HCT116 (cell line): ENCODE measurements around the gene FFAR3. TPM values are rescaled to one million over a fixed set of nuclear protein-coding genes. Genes with fewer than 3 reads are reported as not detected.

ENCODE experiments used
- ATAC-seq: fragments of 200-7000 bp; cut with Tn5 transposase; 2 replicates; pipeline ENCODE4 v1.9.1; 2020; ENCODE audit warnings: mild to moderate bottlenecking, moderate library complexity
- BruUV-seq: library from RNA; stranded (reverse); fragments of 400-500 nt; replicated peaks from 2 replicates; lab custom pipeline; 2021; lab: Mats Ljungman, UMichigan
- CTCF ChIA-PET: fragments of 300-600 bp; sonication (Branson Sonifier 250); formaldehyde crosslinking; loops from one replicate; lab custom pipeline; 2021; ENCODE audit warnings: antibody characterized with exemption; lab: Charles Lee
- POLR2A ChIA-PET: fragments of 300-600, 350-600 bp; sonication (Branson Sonifier 250); formaldehyde crosslinking; loops from one replicate; lab custom pipeline; 2021; ENCODE audit warnings: antibody characterized with exemption; lab: Charles Lee
- RAD21 ChIA-PET, 2 experiments: fragments of 300-600 bp; sonication (Branson Sonifier 250); formaldehyde crosslinking; loops; one replicate each; lab custom pipeline; 2023; ENCODE audit warnings: low total read pairs in 2 of 2; ENCODE audit not compliant: uncharacterized antibody in 2 of 2, unreplicated experiment in 2 of 2, low non-redundant PET in 1 of 2; lab: Charles Lee
- DNase-seq: peaks from one replicate; pipeline ENCODE4 v3.0.0-alpha.2; 2010; ENCODE audit warnings: low read depth, low spot score
- H2AFZ ChIP-seq: fragments of 200-600 bp; shearing (Covaris generic), sonication (generic); 2 replicates; pipeline ENCODE4 v1.6.1; 2017; ENCODE audit warnings: low read depth, mixed run types, mixed read lengths, antibody characterized with exemption, low read length; ENCODE audit not compliant: poor library complexity, severe bottlenecking
- H3K27ac ChIP-seq: 2 replicates; pipeline ENCODE4 v1.5.1; 2012; ENCODE audit warnings: low read depth, low read length
- H3K27me3 ChIP-seq: fragments of 200-600 bp; sonication (generic); 2 replicates; pipeline ENCODE4 v1.6.1; 2016; ENCODE audit warnings: mixed run types, low read length, mixed read lengths; ENCODE audit not compliant: insufficient read depth
- H3K36me3 ChIP-seq, 2 experiments: fragments of 200-500 bp in 1 of 2; fragments of 200-600 bp in 1 of 2; sonication (Bioruptor generic) in 1 of 2; sonication (generic) in 1 of 2; 2 replicates each; pipeline versions ENCODE4 v1.5.1 to v1.6.1; 2014 to 2016; ENCODE audit warnings: low read length in 2 of 2, inconsistent platforms in 1 of 2, mixed read lengths in 1 of 2, mixed run types in 1 of 2; ENCODE audit not compliant: insufficient read depth in 2 of 2, control insufficient read depth in 1 of 2
- H3K4me1 ChIP-seq, 2 experiments: fragments of 200-600 bp in 1 of 2; sonication (generic) in 1 of 2; 2 replicates each; pipeline versions ENCODE4 v1.5.1 to v1.6.1; 2012 to 2017; ENCODE audit warnings: low read length in 2 of 2, inconsistent platforms in 1 of 2, mild to moderate bottlenecking in 1 of 2, mixed read lengths in 1 of 2, mixed run types in 1 of 2, moderate library complexity in 1 of 2; ENCODE audit not compliant: insufficient read depth in 2 of 2, control insufficient read depth in 1 of 2
- H3K4me2 ChIP-seq: fragments of 200-600 bp; sonication (generic); 2 replicates; pipeline ENCODE4 v1.6.1; 2017; ENCODE audit warnings: mixed run types, low read length, mixed read lengths
- H3K4me3 ChIP-seq, 2 experiments: fragments of 200-600 bp in 1 of 2; sonication (generic) in 1 of 2; replicated peaks in 1 of 2; 2 replicates each; pipeline ENCODE4 v1.5.1; 2011 to 2016; ENCODE audit warnings: low read length in 2 of 2, control low read depth in 1 of 2, low read depth in 1 of 2, mild to moderate bottlenecking in 1 of 2, mixed read lengths in 1 of 2, mixed run types in 1 of 2
- H3K79me2 ChIP-seq: fragments of 200-600 bp; sonication (generic); 2 replicates; pipeline ENCODE4 v1.6.1; 2017; ENCODE audit warnings: mild to moderate bottlenecking, mixed run types, low read length, moderate library complexity, mixed read lengths; ENCODE audit not compliant: insufficient read depth
- H3K9ac ChIP-seq: fragments of 200-600 bp; sonication (generic); 2 replicates; pipeline ENCODE4 v1.6.1; 2016; ENCODE audit warnings: low read length, mixed read lengths
- H3K9me2 ChIP-seq: fragments of 200-600 bp; sonication (generic), shearing (Covaris generic); 2 replicates; pipeline ENCODE4 v1.6.1; 2017; ENCODE audit warnings: mixed run types, mild to moderate bottlenecking, moderate library complexity; ENCODE audit not compliant: insufficient read depth
- H3K9me3 ChIP-seq, 2 experiments: fragments of 200-500 bp in 1 of 2; fragments of 200-600 bp in 1 of 2; sonication (Bioruptor generic) in 1 of 2; sonication (generic) in 1 of 2; 2 replicates each; pipeline ENCODE4 v1.6.1; 2014 to 2017; ENCODE audit warnings: low read length in 2 of 2, mixed read lengths in 2 of 2, inconsistent platforms in 1 of 2, low read depth in 1 of 2, mild to moderate bottlenecking in 1 of 2, mixed run types in 1 of 2, moderate library complexity in 1 of 2; ENCODE audit not compliant: control insufficient read depth in 1 of 2, insufficient read depth in 1 of 2
- H4K20me1 ChIP-seq: fragments of 200-600 bp; sonication (generic), shearing (Covaris generic); 2 replicates; pipeline ENCODE4 v1.6.1; 2017; ENCODE audit warnings: mixed run types, mild to moderate bottlenecking, moderate library complexity; ENCODE audit not compliant: insufficient read depth
- CBX3 ChIP-seq: IDR thresholded peaks from 2 replicates; pipeline ENCODE4 v1.6.1; 2012; ENCODE audit warnings: low read depth
- CEBPB ChIP-seq: IDR thresholded peaks from 2 replicates; pipeline ENCODE4 v1.6.1; 2012; ENCODE audit warnings: low read depth
- EGR1 ChIP-seq: IDR thresholded peaks from 2 replicates; pipeline ENCODE4 v1.6.1; 2012; ENCODE audit warnings: low read depth
- EZH2phosphoT487 ChIP-seq: fragments of 200-600 bp; IDR thresholded peaks from 2 replicates; pipeline ENCODE4 v1.6.1; 2018; ENCODE audit warnings: antibody characterized with exemption, borderline replicate concordance
- FOSL1 ChIP-seq: IDR thresholded peaks from 2 replicates; pipeline ENCODE4 v1.6.1; 2012; ENCODE audit warnings: low read depth
- POLR2A ChIP-seq: IDR thresholded peaks from 2 replicates; pipeline ENCODE4 v1.7.0; 2011; ENCODE audit warnings: borderline replicate concordance; ENCODE audit not compliant: insufficient read depth, insufficient read length; ENCODE audit errors: extremely low read depth
- POLR2AphosphoS5 ChIP-seq: IDR thresholded peaks from 2 replicates; pipeline ENCODE4 v1.6.1; 2011; ENCODE audit warnings: mild to moderate bottlenecking, low read depth, low read length, moderate library complexity
- SIN3A ChIP-seq: IDR thresholded peaks from 2 replicates; pipeline ENCODE4 v1.6.1; 2012; ENCODE audit warnings: low read depth
- SRF ChIP-seq: IDR thresholded peaks from 2 replicates; pipeline ENCODE4 v1.6.1; 2012; ENCODE audit warnings: low read depth
- TCF7L2 ChIP-seq: IDR thresholded peaks from 2 replicates; pipeline ENCODE4 v1.7.0; 2011; ENCODE audit warnings: borderline replicate concordance, inconsistent platforms; ENCODE audit not compliant: insufficient read depth, insufficient read length; ENCODE audit errors: extremely low read depth
- YY1 ChIP-seq: IDR thresholded peaks from 2 replicates; pipeline ENCODE4 v1.6.1; 2011; ENCODE audit warnings: low read length, low read depth, moderate library complexity, mild to moderate bottlenecking; ENCODE audit not compliant: insufficient replicate concordance; ENCODE audit errors: extremely low read depth
- ZFX ChIP-seq: fragments of 450-650 bp; IDR thresholded peaks from 2 replicates; pipeline ENCODE4 v1.6.1; 2017
- ZNF274 ChIP-seq: fragments of 200-500 bp; sonication (Bioruptor generic); IDR thresholded peaks from 2 replicates; pipeline ENCODE4 v1.6.1; 2014; ENCODE audit warnings: mild to moderate bottlenecking, low read depth, low read length, inconsistent platforms
- intact Hi-C: fragments of 100-400 bp; cut with micrococcal nuclease; formaldehyde crosslinking; loops from 2 replicates; pipeline ENCODE4 v1.10.0; 2022
- total RNA-seq: library from RNA; stranded (reverse); gene quantifications from one replicate; pipeline ENCODE4 v1.2.1, GENCODE V29; 2021; ENCODE audit not compliant: unreplicated experiment
- TF ChIP-seq, protein P1 (sequence below): IDR thresholded peaks from 2 replicates; pipeline ENCODE4 v1.6.1; 2011; ENCODE audit warnings: mild to moderate bottlenecking, low read length, moderate library complexity; ENCODE audit not compliant: insufficient replicate concordance; ENCODE audit errors: extremely low read depth
- TF ChIP-seq, protein P2 (sequence below): IDR thresholded peaks from 2 replicates; pipeline ENCODE4 v1.6.1; 2012
- TF ChIP-seq, protein P3 (sequence below): IDR thresholded peaks from 2 replicates; pipeline ENCODE4 v1.6.1; 2012
- TF ChIP-seq, protein P4 (sequence below), 3 experiments: fragments of 200-600 bp in 1 of 3; sonication (generic) in 1 of 3; IDR thresholded peaks in 2 of 3; conservative IDR thresholded peaks in 1 of 3; 2 replicates each; pipeline ENCODE4 v1.5.1; 2012 to 2017; ENCODE audit warnings: low read depth in 2 of 3, low read length in 2 of 3, antibody characterized with exemption in 1 of 3, borderline replicate concordance in 1 of 3, control low read depth in 1 of 3, mild to moderate bottlenecking in 1 of 3, mixed read lengths in 1 of 3, mixed run types in 1 of 3, moderate library complexity in 1 of 3; ENCODE audit not compliant: insufficient read depth in 1 of 3

FFAR3 gene
- total RNA-seq, 1 experiment from 2014 or later = not detected

DNA sequence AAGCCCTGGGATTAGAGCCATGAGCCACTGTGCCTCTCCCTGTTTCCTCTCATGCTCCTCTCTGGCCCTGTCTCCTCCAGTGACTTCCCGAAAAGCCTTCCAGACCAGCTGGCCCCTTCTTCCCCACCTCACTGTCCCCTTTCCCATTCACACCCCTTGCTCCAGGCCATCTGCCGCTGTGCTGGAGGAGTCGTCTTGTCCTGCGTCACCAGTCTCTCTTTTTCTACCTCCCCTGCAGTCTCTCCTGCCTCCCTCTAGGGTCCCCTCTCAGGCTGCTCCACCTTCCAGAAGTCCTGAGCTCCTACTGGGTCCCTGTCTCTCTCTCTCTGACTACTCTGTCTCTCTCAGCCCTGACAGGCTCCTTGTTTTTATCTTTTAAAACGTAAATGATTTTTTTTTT lies 15.8 kb upstream of the FFAR3 start:
- no peaks in the 10 kb centered on the region for H3K4me1 ChIP-seq
- H3K36me3 ChIP-seq = no peaks in the 10 kb centered on the region
- no peak overlapping the region for H3K4me3 ChIP-seq
- CTCF ChIA-PET = interaction anchor here (0.7 kb wide), 1 partner anchor 15 kb away, joined by 3 read pairs; no protein-coding TSS in a partner anchor
- intact Hi-C loops = no loop called here
- ATAC-seq (no peak), DNase-seq (no peak)
- no peak overlapping the region for H3K27ac ChIP-seq
- no peaks in the 10 kb centered on the region for H3K79me2 ChIP-seq
- no peak overlapping the region for H3K9ac ChIP-seq
- no peak overlapping the region for H3K4me2 ChIP-seq
- TF ChIP-seq POLR2AphosphoS5 (no peak), EGR1 (no peak), SIN3A (no peak), CBX3 (no peak), SRF (no peak), TCF7L2 (no peak), EZH2phosphoT487 (no peak)
- RAD21 ChIA-PET = no interaction called here
- H4K20me1 ChIP-seq = no peaks in the 10 kb centered on the region
- no peak overlapping the region for H2AFZ ChIP-seq
- POLR2A ChIA-PET = no interaction called here
- no peaks in the 10 kb centered on the region for H3K9me3 ChIP-seq
- H3K9me2 ChIP-seq = no peaks in the 10 kb centered on the region
- no TSS peak for BruUV-seq
- no peaks in the 10 kb centered on the region for H3K27me3 ChIP-seq

DNA sequence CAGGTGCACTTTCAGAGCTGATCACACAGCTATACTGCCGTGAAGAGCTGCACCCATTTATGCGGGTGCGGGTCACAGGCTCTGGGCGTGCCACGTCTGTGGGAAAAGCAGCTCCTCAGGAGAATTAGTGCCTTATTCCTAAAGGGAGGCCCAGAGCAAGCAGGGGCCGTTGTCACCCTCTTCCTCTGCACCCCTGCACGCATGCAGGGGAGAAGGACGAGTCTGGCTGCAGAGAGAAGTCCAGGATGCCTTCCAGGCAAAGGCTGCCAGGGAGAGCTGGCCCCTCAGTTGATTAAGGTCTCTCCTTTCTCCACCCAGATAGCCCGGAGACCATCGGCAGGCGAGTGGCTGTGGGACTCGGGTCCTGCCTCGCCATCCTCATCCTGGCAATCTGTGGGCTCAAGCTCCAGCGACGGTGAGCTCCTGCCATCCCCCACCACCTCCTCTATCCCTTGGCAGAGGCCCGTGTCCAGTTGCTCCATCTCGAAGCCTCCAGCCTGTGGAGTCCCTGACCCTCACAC lies 13.7 kb upstream of the FFAR3 start:
- no peaks in the 10 kb centered on the region for H3K4me1 ChIP-seq
- RAD21 ChIA-PET = interaction anchor here in 1 of 2 experiments (1.3 kb wide), 1 partner anchor 124 kb away, joined by 5 read pairs; no protein-coding TSS in a partner anchor
- no peaks in the 10 kb centered on the region for H3K79me2 ChIP-seq
- no TSS peak for BruUV-seq
- H3K27me3 ChIP-seq = no peaks in the 10 kb centered on the region
- no peaks in the 10 kb centered on the region for H3K9me3 ChIP-seq
- no peak overlapping the region for H3K9ac ChIP-seq
- no peaks in the 10 kb centered on the region for H3K9me2 ChIP-seq
- CTCF ChIA-PET = interaction anchor here (1.4 kb wide), 1 partner anchor 151 kb away, joined by 3 read pairs; no protein-coding TSS in a partner anchor
- H3K4me3 ChIP-seq = no peak overlapping the region
- H3K4me2 ChIP-seq = no peak overlapping the region
- H4K20me1 ChIP-seq = no peaks in the 10 kb centered on the region
- no peaks in the 10 kb centered on the region for H3K36me3 ChIP-seq
- no peak overlapping the region for H3K27ac ChIP-seq
- POLR2A ChIA-PET = no interaction called here
- intact Hi-C loops = no loop called here
- ATAC-seq (no peak), DNase-seq (no peak)
- no peak overlapping the region for H2AFZ ChIP-seq
- TF ChIP-seq CEBPB (no peak), SIN3A (no peak), SRF (no peak), YY1 (no peak), CBX3 (no peak), ZFX (no peak), POLR2A (no peak), ZNF274 (no peak), POLR2AphosphoS5 (no peak), FOSL1 (no peak)
- TF ChIP-seq, protein P1, sequence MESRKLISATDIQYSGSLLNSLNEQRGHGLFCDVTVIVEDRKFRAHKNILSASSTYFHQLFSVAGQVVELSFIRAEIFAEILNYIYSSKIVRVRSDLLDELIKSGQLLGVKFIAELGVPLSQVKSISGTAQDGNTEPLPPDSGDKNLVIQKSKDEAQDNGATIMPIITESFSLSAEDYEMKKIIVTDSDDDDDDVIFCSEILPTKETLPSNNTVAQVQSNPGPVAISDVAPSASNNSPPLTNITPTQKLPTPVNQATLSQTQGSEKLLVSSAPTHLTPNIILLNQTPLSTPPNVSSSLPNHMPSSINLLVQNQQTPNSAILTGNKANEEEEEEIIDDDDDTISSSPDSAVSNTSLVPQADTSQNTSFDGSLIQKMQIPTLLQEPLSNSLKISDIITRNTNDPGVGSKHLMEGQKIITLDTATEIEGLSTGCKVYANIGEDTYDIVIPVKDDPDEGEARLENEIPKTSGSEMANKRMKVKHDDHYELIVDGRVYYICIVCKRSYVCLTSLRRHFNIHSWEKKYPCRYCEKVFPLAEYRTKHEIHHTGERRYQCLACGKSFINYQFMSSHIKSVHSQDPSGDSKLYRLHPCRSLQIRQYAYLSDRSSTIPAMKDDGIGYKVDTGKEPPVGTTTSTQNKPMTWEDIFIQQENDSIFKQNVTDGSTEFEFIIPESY = no peak
- TF ChIP-seq, protein P2, sequence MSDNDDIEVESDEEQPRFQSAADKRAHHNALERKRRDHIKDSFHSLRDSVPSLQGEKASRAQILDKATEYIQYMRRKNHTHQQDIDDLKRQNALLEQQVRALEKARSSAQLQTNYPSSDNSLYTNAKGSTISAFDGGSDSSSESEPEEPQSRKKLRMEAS = no peak
- TF ChIP-seq, protein P3, sequence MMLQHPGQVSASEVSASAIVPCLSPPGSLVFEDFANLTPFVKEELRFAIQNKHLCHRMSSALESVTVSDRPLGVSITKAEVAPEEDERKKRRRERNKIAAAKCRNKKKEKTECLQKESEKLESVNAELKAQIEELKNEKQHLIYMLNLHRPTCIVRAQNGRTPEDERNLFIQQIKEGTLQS = no peak
- TF ChIP-seq, protein P4, sequence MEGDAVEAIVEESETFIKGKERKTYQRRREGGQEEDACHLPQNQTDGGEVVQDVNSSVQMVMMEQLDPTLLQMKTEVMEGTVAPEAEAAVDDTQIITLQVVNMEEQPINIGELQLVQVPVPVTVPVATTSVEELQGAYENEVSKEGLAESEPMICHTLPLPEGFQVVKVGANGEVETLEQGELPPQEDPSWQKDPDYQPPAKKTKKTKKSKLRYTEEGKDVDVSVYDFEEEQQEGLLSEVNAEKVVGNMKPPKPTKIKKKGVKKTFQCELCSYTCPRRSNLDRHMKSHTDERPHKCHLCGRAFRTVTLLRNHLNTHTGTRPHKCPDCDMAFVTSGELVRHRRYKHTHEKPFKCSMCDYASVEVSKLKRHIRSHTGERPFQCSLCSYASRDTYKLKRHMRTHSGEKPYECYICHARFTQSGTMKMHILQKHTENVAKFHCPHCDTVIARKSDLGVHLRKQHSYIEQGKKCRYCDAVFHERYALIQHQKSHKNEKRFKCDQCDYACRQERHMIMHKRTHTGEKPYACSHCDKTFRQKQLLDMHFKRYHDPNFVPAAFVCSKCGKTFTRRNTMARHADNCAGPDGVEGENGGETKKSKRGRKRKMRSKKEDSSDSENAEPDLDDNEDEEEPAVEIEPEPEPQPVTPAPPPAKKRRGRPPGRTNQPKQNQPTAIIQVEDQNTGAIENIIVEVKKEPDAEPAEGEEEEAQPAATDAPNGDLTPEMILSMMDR (IDR thresholded peaks at IDR 0.05 in 2 of 3, conservative IDR thresholded peaks at IDR 0.05 in 1 of 3; ENCODE audit: borderline replicate concordance in 1 of 3, insufficient read depth in 1 of 3, low read depth in 2 of 3, low read length in 2 of 3) = no peak
